Effector memory CD8-positive, alpha-beta T cell (primary cell): ENCODE data around the gene CD247.
A peak's percentile ranks its signal among the peaks of the same experiment; 100 is the strongest.

Experiments used
- ATAC-seq: fragments of 150-1000 bp; cut with Tn5 transposase; replicated peaks from 2 replicates; pipeline ENCODE4 v1.10.0; 2021; ENCODE audit warnings: mild to moderate bottlenecking, moderate library complexity
- DNase-seq, 3 experiments: peaks; one replicate each; pipeline ENCODE4 v3.0.0; 2021
- H3K27ac Mint-ChIP-seq, 2 donors: one replicate each; pipeline ENCODE4 v1.8.0; 2022; ENCODE audit warnings: mild to moderate bottlenecking in 2 of 2, mixed read lengths in 2 of 2, moderate library complexity in 2 of 2
- H3K27me3 Mint-ChIP-seq, 2 donors: one replicate each; pipeline ENCODE4 v1.8.0; 2022; ENCODE audit warnings: mixed read lengths in 2 of 2
- H3K36me3 Mint-ChIP-seq: one replicate; pipeline ENCODE4 v1.8.0; 2022; ENCODE audit warnings: mild to moderate bottlenecking, moderate library complexity, mixed read lengths; ENCODE audit not compliant: insufficient read depth
- H3K4me1 Mint-ChIP-seq, 2 donors: one replicate each; pipeline ENCODE4 v1.8.0; 2022; ENCODE audit warnings: low read depth in 2 of 2, mixed read lengths in 2 of 2
- H3K4me3 Mint-ChIP-seq, 2 donors: one replicate each; pipeline ENCODE4 v1.8.0; 2022; ENCODE audit warnings: mild to moderate bottlenecking in 2 of 2, mixed read lengths in 2 of 2, moderate library complexity in 2 of 2
- H3K9me3 Mint-ChIP-seq, 2 donors: one replicate each; pipeline ENCODE4 v1.8.0; 2022; ENCODE audit warnings: mixed read lengths in 2 of 2

The CD247 gene

DNA sequence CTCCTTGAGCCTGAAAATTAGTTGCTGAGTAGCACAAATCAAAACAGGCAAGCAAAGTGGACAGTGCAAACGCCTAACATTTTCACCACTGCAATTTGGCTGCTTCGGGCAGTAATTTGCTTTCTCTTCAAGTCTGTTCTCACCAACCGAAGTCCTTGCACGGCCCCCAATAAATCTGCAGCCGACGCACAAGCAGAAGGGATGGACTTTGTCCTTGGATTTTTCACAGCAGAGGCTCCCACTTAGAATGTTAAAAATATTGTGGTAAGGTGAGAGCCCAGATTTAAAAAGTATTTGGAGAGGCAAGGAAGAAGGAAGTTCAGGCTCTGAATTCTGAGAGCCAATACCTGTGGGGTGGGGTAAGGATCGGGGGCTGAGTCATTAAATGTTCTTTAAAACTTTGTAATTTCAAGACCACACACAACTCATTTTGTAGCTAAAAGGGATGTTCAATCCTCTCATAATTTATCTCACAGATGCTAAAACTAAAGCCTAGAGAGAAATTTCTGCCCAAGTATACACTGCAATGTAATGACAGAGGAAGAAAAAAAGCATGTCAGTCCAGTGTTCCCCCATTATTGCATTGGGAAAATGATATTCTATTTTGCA lies 6.2 kb downstream of the CD247 start:
- Mint-ChIP-seq H3K4me3 (peak overlapping the region; percentile 75), H3K9me3 (no peaks in the 10 kb centered on the region), H3K27me3 (no peaks in the 10 kb centered on the region), H3K36me3 (peaks cover 90% of the 10 kb centered on the region), H3K27ac (peak overlapping the region; percentile 57 to 84), H3K4me1 (peaks cover 56 to 75% of the 10 kb centered on the region in 2 donors)
- ATAC-seq (no peak), DNase-seq (no peak)

DNA sequence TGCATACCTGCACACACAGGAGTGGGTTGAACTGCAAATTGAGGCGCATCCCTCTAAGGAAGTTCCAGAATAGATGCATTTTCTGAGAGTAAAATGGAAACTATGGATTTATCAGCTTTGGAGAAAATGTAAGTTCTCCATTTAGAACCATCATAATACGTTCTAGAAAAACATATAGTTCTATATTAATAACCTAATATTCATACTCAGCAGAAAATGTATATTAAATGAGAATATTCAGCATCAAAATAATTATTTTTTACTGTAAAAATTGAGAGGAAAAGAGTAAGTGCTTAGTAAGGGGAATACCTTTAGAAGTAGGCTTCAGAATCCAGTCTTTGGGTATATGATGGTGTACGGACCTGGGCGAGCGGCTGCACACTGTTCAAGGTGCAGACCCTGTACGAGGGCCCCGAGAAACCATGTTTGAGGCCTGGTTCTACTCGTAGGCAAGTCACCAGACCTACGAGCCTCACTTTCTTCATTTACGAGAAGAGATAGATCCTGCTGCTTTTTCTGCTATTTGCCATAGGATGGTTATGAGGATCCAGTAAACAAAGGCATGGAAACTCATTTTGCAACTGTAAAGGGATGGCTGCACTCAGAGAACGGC lies 6.8 kb downstream of the CD247 start:
- no peak for DNase-seq
- H3K4me1 Mint-ChIP-seq, result peaks cover 54 to 79% of the 10 kb centered on the region in 2 donors
- peak overlapping the region; percentile 75 for H3K4me3 Mint-ChIP-seq
- H3K27me3 Mint-ChIP-seq, result no peaks in the 10 kb centered on the region
- H3K9me3 Mint-ChIP-seq, result no peaks in the 10 kb centered on the region
- no peak for ATAC-seq
- no peak overlapping the region for H3K27ac Mint-ChIP-seq
- peaks cover 90% of the 10 kb centered on the region for H3K36me3 Mint-ChIP-seq

DNA sequence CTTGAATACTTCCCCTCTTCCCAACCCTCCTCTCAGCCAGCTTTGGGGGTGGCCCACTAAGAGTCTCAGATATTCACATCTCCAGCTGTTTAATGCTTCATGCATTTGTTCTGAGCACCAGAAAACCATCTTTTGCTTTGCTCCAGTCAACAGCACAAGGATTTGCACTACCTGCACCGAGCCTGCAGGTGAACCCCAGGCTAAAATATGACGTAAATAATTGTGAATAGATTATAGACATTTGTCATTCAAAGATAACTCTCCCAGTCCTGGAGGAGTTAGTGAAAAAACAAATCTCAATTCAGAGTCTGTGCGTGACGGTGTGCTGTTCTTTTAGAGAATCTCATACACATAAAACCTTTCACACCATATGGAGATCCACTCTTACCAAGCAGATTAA lies 7.4 kb downstream of the CD247 start:
- peak overlapping the region; percentile 8 to 59 for H3K27ac Mint-ChIP-seq
- no peaks in the 10 kb centered on the region for H3K9me3 Mint-ChIP-seq
- no peaks in the 10 kb centered on the region for H3K27me3 Mint-ChIP-seq
- DNase-seq, result no peak
- H3K36me3 Mint-ChIP-seq, result peaks cover 90% of the 10 kb centered on the region
- peaks cover 52 to 77% of the 10 kb centered on the region in 2 donors for H3K4me1 Mint-ChIP-seq
- peak overlapping the region; percentile 36 to 75 for H3K4me3 Mint-ChIP-seq
- no peak for ATAC-seq

DNA sequence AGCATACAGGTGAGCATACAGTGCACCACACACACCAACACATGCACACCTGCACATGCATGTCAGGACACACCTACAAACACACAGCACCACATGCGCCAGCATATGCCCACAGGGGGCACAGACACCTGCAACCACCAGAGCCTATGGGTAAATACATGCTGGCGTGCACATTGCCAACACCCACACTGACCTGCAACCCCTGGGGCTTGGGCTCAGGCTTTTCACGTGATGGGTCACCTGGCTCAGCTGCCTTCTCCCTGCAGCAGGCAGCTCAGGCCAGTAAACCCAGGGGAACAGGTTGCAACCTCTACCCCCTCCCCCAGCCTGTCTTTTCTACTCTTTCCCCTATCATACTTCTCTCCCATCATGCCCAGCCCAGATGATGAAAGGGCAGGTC lies 8.1 kb downstream of the CD247 start:
- Mint-ChIP-seq H3K4me1 (peaks cover 55 to 78% of the 10 kb centered on the region in 2 donors), H3K9me3 (no peaks in the 10 kb centered on the region), H3K27ac (peak overlapping the region; percentile 8 to 59), H3K27me3 (no peaks in the 10 kb centered on the region), H3K4me3 (peak overlapping the region; percentile 36 to 75), H3K36me3 (peaks cover 90% of the 10 kb centered on the region)
- peak; percentile 35 for ATAC-seq
- DNase-seq, result no peak

DNA sequence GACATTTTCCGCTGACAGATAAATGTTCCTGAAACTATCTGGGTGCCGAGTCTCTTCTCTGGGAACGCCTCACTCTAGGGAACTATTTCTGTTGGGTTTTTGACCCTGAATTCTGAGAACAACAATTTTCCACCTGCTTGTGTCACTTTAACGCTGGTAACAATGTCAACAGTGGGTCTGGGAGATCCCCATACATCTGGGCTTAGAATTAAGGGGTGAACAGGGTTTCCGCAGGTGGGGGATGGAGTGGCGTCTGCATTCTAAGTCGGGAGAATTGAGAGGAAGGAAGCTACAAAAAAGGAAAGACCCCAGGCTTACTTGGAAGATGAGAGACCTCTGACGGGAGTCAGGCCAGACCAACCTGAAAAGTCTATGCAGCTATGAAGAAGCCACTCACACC lies 8.7 kb downstream of the CD247 start:
- Mint-ChIP-seq H3K4me3 (peak overlapping the region; percentile 36 to 75), H3K4me1 (peaks cover 59 to 83% of the 10 kb centered on the region in 2 donors), H3K9me3 (no peaks in the 10 kb centered on the region), H3K27me3 (no peaks in the 10 kb centered on the region), H3K27ac (peak overlapping the region; percentile 59 to 83), H3K36me3 (peaks cover 91% of the 10 kb centered on the region)
- DNase-seq (no peak), ATAC-seq (peak; percentile 17)

DNA sequence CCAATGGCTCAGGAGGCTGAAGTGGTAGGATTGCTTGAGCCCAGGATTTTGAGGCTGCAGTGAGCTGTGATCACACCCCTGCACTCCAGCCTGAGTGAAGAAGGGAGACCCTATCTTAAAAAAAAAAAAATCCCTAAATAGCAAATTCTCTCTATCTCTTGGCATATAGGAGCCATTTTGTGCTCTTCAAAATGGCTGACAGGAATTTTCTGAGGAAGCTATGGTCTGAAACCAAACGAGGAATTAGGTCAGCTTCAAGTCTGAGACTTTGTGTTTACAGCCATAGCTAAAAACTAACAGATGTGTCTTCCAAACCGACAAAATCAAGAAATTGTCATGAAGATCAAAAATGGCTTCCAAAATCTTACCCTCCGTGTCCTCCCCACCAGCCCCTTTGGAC lies 10.6 kb downstream of the CD247 start:
- DNase-seq, result no peak
- Mint-ChIP-seq H3K4me3 (peak overlapping the region in 1 of 2 donors; percentile 36), H3K27me3 (no peaks in the 10 kb centered on the region), H3K4me1 (peaks cover 72 to 87% of the 10 kb centered on the region in 2 donors), H3K27ac (peak overlapping the region in 1 of 2 donors; percentile 87), H3K36me3 (peaks cover 91% of the 10 kb centered on the region), H3K9me3 (no peaks in the 10 kb centered on the region)
- no peak for ATAC-seq

DNA sequence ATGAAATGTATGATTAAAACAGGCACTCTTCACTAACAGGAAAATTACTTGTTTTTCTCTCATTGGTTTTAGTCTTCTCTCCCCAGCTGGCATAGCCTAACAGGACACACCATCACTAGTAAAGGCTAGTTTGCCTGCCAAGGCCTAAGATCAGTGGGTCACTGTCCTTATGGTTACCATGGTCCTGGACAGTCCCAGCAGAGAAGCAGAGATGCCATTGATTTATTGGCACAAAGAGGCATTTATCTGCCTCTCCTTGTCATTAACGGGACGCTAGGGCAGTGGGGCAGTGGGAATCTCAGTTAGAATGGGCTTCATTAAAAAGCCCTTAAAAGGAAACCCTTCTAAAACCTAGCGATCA lies 13.9 kb downstream of the CD247 start:
- H3K36me3 Mint-ChIP-seq, result peaks cover 85% of the 10 kb centered on the region
- no peaks in the 10 kb centered on the region for H3K27me3 Mint-ChIP-seq
- peak overlapping the region; percentile 58 to 75 for H3K4me3 Mint-ChIP-seq
- DNase-seq (no peak), ATAC-seq (no peak)
- peaks cover 73 to 92% of the 10 kb centered on the region in 2 donors for H3K4me1 Mint-ChIP-seq
- peak overlapping the region; percentile 25 to 86 for H3K27ac Mint-ChIP-seq
- H3K9me3 Mint-ChIP-seq, result no peaks in the 10 kb centered on the region

DNA sequence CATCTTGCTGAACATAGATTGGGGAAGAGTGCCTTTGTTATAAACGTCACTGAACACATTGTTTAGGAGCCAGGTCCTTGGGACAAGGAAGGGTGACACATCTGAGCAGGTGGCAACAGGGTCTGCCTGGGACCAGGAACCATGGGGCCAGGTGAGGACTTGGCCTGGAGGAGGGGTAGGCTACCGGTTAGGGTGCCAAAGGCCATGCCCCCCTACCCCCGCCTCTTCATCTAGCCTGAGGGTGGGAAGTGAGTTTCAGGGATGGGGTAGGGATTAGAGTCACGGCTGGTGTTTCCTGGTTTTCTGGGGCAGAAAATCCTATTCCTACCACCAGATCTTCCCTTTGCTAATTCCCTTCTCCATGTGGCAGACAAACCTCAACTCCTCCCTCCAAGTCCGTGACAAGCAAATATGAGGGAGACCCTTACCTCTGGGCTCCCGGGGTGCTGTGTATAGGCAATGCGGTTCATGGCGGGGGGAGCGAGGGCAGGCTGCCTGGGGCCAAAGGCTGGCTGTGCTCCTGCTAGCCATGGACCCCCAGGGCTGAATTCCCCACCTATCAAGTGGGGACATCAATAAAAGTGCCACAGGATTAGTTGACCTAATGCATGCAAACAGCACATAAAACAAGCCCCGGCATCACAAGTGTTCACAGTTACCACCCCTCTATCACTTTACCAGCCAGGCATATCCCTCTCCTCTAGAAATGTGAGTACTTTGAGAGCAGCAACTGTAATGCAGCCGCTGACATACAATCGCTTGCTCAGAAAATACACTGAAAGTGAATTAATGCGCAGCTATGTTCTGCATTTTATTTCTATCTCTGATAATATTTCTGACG lies 14.5 kb downstream of the CD247 start:
- Mint-ChIP-seq H3K36me3 (peaks cover 79% of the 10 kb centered on the region), H3K4me3 (peak overlapping the region; percentile 59 to 75), H3K27ac (peak overlapping the region; percentile 86 to 94), H3K4me1 (peaks cover 76 to 92% of the 10 kb centered on the region in 2 donors), H3K27me3 (no peaks in the 10 kb centered on the region), H3K9me3 (no peaks in the 10 kb centered on the region)
- ATAC-seq, result no peak
- DNase-seq, result no peak

DNA sequence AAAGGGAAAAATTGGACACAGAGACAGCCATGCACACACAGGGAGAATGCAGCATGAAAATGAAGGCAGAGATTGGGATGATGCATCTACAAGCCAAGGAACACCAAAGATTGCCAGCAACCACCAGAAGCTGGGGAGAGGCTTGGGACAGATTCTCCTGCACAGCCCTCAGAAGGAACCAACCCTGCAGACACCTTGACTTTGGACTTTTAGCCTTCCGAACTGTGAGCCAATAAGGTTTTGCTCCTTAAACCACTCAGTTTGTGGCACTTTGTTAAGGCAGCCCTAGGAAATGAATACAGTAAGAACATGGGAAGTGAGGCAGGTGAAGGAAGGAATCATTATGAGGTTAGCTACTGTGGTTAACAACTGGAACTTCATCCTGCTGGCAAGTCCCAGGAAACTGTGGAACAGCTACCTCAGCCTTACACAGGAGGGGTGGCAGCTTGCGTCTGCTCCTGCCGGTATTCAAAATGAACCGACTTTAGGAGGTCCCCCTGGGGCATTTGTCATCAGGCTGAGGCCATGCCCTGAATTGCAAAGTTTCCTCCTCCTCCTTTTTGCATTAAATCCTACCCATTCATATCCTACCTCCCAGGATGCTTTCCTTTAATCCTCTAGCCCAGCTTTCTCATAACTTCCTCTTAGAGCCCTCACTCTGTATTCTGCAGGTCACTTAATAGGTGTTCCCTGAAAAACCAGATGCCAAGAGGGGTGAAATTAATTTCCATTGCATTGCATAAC lies 15.4 kb downstream of the CD247 start:
- Mint-ChIP-seq H3K4me1 (peaks cover 84 to 91% of the 10 kb centered on the region in 2 donors), H3K27ac (peak overlapping the region; percentile 86 to 94), H3K27me3 (no peaks in the 10 kb centered on the region), H3K9me3 (no peaks in the 10 kb centered on the region), H3K4me3 (peak overlapping the region; percentile 59 to 75), H3K36me3 (peaks cover 73% of the 10 kb centered on the region)
- no peak for ATAC-seq
- no peak for DNase-seq

DNA sequence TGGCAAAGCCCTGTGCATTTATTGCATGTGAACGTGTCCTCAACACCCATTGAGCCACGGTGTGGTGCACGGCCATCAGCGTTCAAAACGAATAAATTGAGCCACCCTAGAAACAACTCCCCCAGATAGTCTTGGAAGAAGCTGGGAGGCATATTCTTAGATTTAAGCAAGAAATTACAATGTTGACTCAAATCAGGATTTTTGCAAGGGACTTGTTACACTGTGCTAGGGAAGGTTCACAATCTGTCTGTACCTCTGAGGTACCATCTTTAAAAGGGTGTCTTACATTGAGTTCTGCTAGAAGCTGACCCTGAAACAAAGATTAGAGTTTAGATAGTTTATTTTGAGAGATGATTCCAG lies 16.2 kb downstream of the CD247 start:
- Mint-ChIP-seq H3K36me3 (peaks cover 66% of the 10 kb centered on the region), H3K27me3 (no peaks in the 10 kb centered on the region), H3K9me3 (no peaks in the 10 kb centered on the region), H3K27ac (peak overlapping the region; percentile 86 to 94), H3K4me1 (peaks cover 83 to 88% of the 10 kb centered on the region in 2 donors), H3K4me3 (peak overlapping the region; percentile 59 to 75)
- ATAC-seq (no peak), DNase-seq (no peak)

DNA sequence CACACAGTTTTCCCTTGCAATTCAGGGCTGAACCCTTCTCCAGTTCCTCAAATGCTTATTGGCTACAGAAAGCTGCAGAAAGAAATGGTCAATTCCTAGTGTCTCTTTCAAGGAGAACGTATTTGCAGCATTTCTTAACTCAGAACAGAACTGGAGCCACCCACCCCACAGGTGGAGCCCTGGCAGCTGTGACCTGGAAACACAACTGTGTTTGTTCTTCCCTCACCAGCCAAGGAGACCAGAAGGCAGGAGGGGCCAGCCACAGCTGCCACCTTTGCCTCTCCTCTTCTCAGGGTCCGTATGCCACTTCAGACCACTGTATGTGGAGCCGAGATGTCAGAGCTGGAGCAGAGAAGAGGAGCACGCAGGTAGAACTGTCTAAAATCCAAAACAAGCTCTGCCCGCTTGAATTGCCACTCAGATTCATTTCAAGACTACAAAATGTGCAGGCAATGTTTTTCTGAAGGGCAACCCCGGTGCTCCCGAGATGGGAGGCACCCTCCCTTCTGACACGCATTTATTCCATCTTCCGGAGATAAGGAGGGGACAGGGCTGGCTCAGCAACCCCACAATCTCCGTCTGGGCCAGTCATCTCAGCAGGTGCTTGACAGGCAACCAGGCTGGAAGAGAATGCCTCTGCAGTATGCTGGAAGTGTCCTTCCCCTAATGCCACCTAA lies 16.7 kb downstream of the CD247 start:
- Mint-ChIP-seq H3K4me3 (peak overlapping the region; percentile 59 to 75), H3K36me3 (peaks cover 62% of the 10 kb centered on the region), H3K27ac (peak overlapping the region; percentile 86 to 94), H3K4me1 (peaks cover 83 to 90% of the 10 kb centered on the region in 2 donors), H3K9me3 (no peaks in the 10 kb centered on the region), H3K27me3 (no peaks in the 10 kb centered on the region)
- ATAC-seq (peak; percentile 3), DNase-seq (no peak)

DNA sequence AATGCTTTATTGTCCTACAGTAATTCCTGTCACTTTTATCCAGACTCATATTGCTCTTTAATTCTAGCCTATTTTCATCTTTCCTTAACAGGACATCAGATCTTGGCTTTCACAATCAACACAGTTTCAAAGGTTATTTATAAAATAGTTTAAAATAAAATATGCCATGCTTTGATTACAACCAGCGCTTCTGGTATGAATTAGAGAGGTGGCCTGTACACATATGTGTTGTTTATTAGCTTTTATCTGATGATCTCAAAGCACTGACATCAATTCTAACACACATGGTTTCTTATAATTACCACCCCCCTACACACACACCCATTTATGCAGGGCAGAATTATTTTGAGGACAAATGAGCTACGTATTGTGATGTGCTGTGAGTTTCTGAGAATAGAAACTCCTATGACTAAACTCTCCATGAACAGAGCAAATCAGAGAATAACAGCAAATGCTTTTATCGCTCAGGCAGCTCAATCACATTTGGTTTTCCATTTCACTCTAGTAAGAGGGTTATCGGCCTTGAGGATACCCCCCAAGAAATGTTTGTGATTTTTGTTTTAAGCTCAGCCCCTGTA lies 18.0 kb downstream of the CD247 start:
- H3K9me3 Mint-ChIP-seq, result no peaks in the 10 kb centered on the region
- ATAC-seq (peak; percentile 17), DNase-seq (no peak)
- peak overlapping the region; percentile 86 to 94 for H3K27ac Mint-ChIP-seq
- H3K36me3 Mint-ChIP-seq, result peaks cover 60% of the 10 kb centered on the region
- no peaks in the 10 kb centered on the region for H3K27me3 Mint-ChIP-seq
- H3K4me1 Mint-ChIP-seq, result peaks cover 88 to 93% of the 10 kb centered on the region in 2 donors
- peak overlapping the region; percentile 59 to 75 for H3K4me3 Mint-ChIP-seq
